Fibroblast of peridontal ligament (primary cell): ENCODE results near the gene CABLES2.

Experiments used
- DNase-seq: peaks from one replicate; pipeline ENCODE4 v3.0.0-alpha.2; 2010; ENCODE audit errors: extremely low read depth

CABLES2 gene

GRCh38 chr20:62359043-62359490 is 48.0 kb downstream of the CABLES2 start:
- DNase-seq, result no peak

DNA sequence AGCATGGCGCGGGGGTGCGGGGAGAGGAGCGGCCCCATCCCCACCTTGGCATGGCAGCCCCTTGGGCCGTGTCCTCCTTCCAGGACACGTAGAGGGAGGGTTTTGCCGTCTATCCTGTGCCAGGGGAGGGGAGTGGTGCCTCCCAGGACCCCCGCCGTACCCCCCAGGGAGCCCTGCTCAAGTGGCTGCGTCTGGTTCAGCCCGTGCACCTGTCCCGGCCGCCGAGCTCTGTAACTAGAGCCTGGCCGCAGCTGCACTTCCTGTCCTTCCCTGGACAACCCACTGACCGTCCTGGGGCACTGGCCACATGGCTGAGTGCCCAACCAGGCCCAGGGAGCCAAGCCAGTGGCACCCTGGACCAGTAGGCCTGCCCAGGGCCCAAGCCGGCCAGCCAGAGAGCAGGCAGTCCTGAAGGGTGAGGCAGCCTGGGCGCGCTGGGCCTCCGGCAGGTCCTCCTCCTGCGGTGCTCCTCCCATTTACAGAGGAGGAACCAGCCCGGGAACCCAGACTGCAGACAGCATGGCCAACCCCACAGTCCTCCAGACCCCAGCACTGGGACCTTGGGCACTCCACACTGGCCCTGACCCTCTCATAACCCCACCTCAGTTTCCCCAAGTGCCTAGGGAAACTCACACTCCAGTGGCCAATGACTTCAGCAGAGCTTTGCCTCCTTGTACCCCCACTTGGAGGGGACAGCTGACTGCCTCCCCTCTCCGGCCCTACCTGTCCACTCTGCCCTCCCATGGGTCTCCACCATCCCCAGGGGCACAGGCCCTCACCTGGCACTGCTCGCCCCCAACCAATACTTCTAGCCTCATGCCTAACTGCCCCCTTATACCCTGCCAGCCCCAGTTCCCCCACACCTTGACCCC is 48.7 kb downstream of the CABLES2 start:
- DNase-seq, result no peak

- no peak for DNase-seq
Observed at GRCh38 chr20:62357681-62358080, 49.4 kb downstream of the CABLES2 start.

DNA sequence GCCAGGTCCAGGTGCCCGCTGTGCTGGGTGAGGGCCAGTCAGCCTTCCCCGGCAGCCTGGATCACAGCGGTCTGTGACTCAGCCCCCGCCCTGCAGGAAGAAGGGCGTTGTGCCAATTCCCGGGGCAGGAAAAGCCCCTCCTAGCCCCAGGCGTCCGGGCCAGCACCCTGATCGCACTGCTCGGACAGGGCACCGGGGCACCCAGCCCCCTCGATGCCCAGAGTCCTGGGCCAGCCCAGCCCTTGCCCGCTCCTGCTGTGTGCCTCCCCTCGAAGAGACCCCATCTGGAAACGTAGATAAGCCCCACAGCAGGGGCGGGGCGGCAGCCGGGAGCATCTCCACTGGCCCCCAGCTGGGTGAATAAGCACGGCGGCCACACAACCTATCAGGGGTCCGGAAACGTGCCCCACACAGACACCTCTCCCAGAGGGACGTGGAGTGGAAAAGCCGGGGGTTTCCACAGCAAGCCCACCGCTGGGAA is 49.9 kb downstream of the CABLES2 start:
- peak; percentile 43 for DNase-seq

GRCh38 chr20:62356589-62357186 is 50.4 kb downstream of the CABLES2 start:
- DNase-seq, result no peak

- DNase-seq, result peak; percentile 25
Observed at GRCh38 chr20:62355878-62356588, 51.1 kb downstream of the CABLES2 start.

DNA sequence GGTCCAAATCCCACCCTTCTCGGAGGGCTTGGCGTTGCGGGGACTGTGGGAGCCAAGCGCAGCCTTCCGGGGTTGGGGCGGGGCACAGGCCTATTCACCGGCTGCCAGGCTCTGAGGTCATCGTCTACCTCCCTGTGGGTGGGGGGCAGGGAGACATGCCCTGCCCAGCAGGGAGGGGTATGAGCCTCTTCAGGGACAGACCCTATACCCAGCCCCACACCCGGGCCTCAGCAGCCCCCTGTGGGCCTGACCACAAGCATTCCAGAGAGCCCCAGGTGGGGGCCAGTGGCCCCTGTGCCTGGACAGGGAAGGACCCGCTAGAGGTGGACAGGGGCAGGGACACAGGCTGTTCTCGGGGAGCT is 51.6 kb downstream of the CABLES2 start:
- DNase-seq, result no peak

GRCh38 chr20:62354811-62355341 is 52.2 kb downstream of the CABLES2 start:
- no peak for DNase-seq

- DNase-seq, result no peak
Observed at GRCh38 chr20:62354031-62354808, 52.9 kb downstream of the CABLES2 start.

GRCh38 chr20:62353289-62354030 is 53.6 kb downstream of the CABLES2 start:
- no peak for DNase-seq

DNA sequence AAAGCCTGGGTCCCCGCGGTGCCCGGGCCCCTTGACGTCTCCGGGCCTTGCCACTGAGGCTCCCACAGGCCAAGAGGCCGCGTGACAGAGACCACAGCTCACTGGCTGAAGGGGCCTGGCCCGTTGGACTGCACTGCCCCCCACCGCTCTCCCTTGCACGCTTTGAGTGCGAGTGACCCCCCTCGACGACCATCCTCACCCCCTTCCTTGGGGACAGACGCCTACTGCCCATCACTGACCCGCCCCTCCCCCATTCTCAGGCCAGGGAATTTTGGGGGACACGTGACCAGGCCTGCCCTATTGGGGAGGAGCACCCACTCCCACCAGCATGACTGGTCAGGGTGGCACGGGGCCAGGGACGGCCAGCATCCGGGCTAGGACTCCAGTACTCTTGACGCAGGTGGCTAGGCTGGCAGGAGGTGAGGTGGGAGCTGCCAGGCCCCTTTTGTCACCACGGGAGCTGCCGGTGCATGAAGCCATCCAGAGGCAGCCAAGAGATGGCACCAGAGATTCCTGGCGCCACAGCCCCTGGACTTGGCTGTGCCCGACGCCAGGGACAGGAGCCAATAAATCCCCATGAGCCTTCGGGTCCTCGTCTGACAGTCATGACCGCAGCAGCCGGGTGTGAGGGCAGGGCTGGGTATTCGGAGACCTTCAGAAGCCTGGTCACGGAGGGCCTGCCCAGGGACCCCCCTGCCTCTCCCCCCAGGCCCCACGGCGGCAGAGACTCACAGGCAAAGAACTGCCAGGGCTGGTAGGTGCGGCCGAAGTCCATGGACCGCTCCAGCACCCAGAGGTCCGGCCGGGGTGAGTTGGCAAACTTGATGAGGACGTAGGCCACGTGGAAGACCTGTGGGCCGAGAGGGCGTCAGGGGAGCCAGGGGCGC is 54.4 kb downstream of the CABLES2 start:
- DNase-seq, result no peak

GRCh38 chr20:62351469-62352401 is 55.4 kb downstream of the CABLES2 start:
- no peak for DNase-seq

GRCh38 chr20:62350629-62351422 is 56.3 kb downstream of the CABLES2 start:
- DNase-seq, result no peak

GRCh38 chr20:62350098-62350628 is 56.9 kb downstream of the CABLES2 start:
- DNase-seq, result no peak

- DNase-seq, result no peak
Observed at GRCh38 chr20:62349556-62350097, 57.5 kb downstream of the CABLES2 start.

DNA sequence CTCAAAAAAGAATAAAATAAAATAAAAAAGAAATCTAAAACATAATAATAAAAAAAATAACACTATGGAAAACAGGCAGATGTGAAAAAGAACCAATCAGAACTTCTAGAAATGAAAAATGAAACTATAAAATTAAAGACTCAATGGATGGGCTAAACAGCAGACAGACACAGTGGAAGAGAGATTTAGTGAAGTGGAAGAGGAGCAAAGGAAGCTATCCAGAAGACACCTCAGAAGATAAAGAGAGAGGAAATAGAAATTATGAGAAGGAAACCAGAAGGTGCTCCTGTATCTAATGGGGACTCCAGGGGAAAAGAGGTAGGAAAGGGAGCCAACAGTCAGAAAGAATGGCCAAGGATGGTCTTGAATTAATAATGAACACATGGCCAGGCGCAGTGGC is 58.5 kb downstream of the CABLES2 start:
- no peak for DNase-seq

DNA sequence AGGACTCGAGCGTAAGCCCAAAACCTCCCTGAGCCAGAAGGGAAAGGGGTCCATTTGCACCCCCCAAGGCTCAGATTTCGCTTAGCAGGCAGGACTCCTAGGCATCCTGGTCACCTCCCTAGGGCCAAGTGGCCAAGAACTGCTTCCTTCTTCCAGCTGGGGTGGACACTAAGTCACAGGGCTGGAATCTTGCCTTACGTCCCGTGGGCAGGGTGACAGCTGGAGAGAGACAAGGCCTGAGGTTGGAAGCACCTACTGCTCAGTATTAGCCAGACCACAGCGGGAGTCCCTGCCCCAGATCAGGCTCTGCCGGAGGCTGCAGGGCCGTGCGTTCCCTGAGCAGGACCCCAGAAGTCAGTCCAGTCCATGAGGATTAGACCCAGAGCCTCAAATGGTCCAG is 59.6 kb downstream of the CABLES2 start:
- no peak for DNase-seq

- DNase-seq, result no peak
Observed at GRCh38 chr20:62347151-62347404, 60.0 kb downstream of the CABLES2 start.
